ENCODE results near the gene FADS3. TPM values are rescaled to one million over a fixed set of nuclear protein-coding genes. Genes with fewer than 3 reads are reported as not detected.

FADS3 gene
- total RNA-seq = 100 to 1,000 TPM in 2 of 3 donors, 10 to 100 TPM in 1; 38.8 to 156 (median 112) TPM

GRCh38 chr11:61891331-61892084, at the start of gene FADS3:
Gene FADS3 (minus strand): TSS chr11:61891545. CDS start chr11:61891381, 164 bp downstream.
- Histone ChIP-seq H3K27me3 (no peaks in the 10 kb centered on the region), H3K27ac (peak within 1 kb of the TSS; percentile 79 to 93), H3K36me3 (no peaks in the 10 kb centered on the region), H3K4me1 (peaks cover 4 to 7% of the 10 kb centered on the region in 2 donors), H3K4me3 (peak within 1 kb of the TSS; percentile 74 to 97 (median 77)), H3K9me3 (no peaks in the 10 kb centered on the region)
- intact Hi-C loops (cut with DNase I; ENCODE audit: low total_unique reads) = no loop called here
- peak; percentile 57 to 75 for DNase-seq (ENCODE audit: low spot score in 2 of 2)
- TF ChIP-seq CTCF (IDR thresholded peaks at IDR 0.05) = no peak
- TF ChIP-seq POLR2AphosphoS5 (IDR thresholded peaks at IDR 0.05) = no peak
- TF ChIP-seq POLR2A (IDR thresholded peaks at IDR 0.05) = no peak

- Histone ChIP-seq H3K9me3 (peaks cover 0 to 3% of the 10 kb centered on the region in 2 donors), H3K27me3 (no peaks in the 10 kb centered on the region), H3K27ac (no peak overlapping the region), H3K36me3 (no peaks in the 10 kb centered on the region), H3K4me3 (no peak overlapping the region), H3K4me1 (no peaks in the 10 kb centered on the region)
- intact Hi-C loops (cut with DNase I; ENCODE audit: low total_unique reads) = no loop called here
- DNase-seq (ENCODE audit: low spot score in 2 of 2) = no peak
- TF ChIP-seq CTCF (IDR thresholded peaks at IDR 0.05) (no peak), POLR2AphosphoS5 (IDR thresholded peaks at IDR 0.05) (no peak), POLR2A (IDR thresholded peaks at IDR 0.05) (no peak)
Observed at GRCh38 chr11:61940466-61940865, 49.1 kb upstream of the FADS3 start.

- Histone ChIP-seq H3K9me3 (peaks cover 0 to 3% of the 10 kb centered on the region in 2 donors), H3K4me1 (no peaks in the 10 kb centered on the region), H3K27me3 (no peaks in the 10 kb centered on the region), H3K27ac (no peak overlapping the region), H3K36me3 (no peaks in the 10 kb centered on the region), H3K4me3 (no peak overlapping the region)
- DNase-seq (ENCODE audit: low spot score in 2 of 2) = no peak
- intact Hi-C loops (cut with DNase I; ENCODE audit: low total_unique reads) = no loop called here
- no peak for TF ChIP-seq POLR2AphosphoS5 (IDR thresholded peaks at IDR 0.05)
- TF ChIP-seq CTCF (IDR thresholded peaks at IDR 0.05) = no peak
Observed at GRCh38 chr11:61935861-61936260, 44.5 kb upstream of the FADS3 start.

GRCh38 chr11:61930933-61931332, 39.6 kb upstream of the FADS3 start:
- no peak for DNase-seq (ENCODE audit: low spot score in 2 of 2)
- intact Hi-C loops (cut with DNase I; ENCODE audit: low total_unique reads) = no loop called here
- TF ChIP-seq POLR2A (IDR thresholded peaks at IDR 0.05) (no peak), POLR2AphosphoS5 (IDR thresholded peaks at IDR 0.05) (no peak), CTCF (IDR thresholded peaks at IDR 0.05) (no peak)
- no peaks in the 10 kb centered on the region for H3K9me3 ChIP-seq
- no peaks in the 10 kb centered on the region for H3K27me3 ChIP-seq
- no peak overlapping the region for H3K4me3 ChIP-seq
- H3K27ac ChIP-seq = no peak overlapping the region
- H3K4me1 ChIP-seq = no peaks in the 10 kb centered on the region
- H3K36me3 ChIP-seq = no peaks in the 10 kb centered on the region

GRCh38 chr11:61928606-61929005, 37.3 kb upstream of the FADS3 start:
- no peak for DNase-seq (ENCODE audit: low spot score in 2 of 2)
- no peaks in the 10 kb centered on the region for H3K36me3 ChIP-seq
- H3K27me3 ChIP-seq = no peaks in the 10 kb centered on the region
- H3K27ac ChIP-seq = no peak overlapping the region
- TF ChIP-seq POLR2AphosphoS5 (IDR thresholded peaks at IDR 0.05) = no peak
- TF ChIP-seq POLR2A (IDR thresholded peaks at IDR 0.05) = no peak
- no peak for TF ChIP-seq CTCF (IDR thresholded peaks at IDR 0.05)
- peaks cover 3 to 8% of the 10 kb centered on the region in 2 donors for H3K4me1 ChIP-seq
- H3K4me3 ChIP-seq = no peak overlapping the region
- H3K9me3 ChIP-seq = no peaks in the 10 kb centered on the region
- intact Hi-C loops (cut with DNase I; ENCODE audit: low total_unique reads) = no loop called here

Data from breast epithelium (tissue), 4 donors.